Loucy (cell line): ENCODE measurements around the gene TOX2.

Source experiments
- H2AFZ ChIP-seq: fragments of 200-600 bp; sonication (generic); 2 replicates; pipeline ENCODE4 v1.6.0; 2016; ENCODE audit warnings: antibody characterized with exemption, mild to moderate bottlenecking, low read length, moderate library complexity
- H3F3A ChIP-seq: fragments of 200-600 bp; 2 replicates; pipeline ENCODE4 v1.6.0; 2016; ENCODE audit warnings: antibody characterized with exemption, low read depth, mild to moderate bottlenecking
- H3K27me3 ChIP-seq: fragments of 200-600 bp; sonication (generic); 2 replicates; pipeline ENCODE4 v1.6.1; 2014; ENCODE audit warnings: low read length, mild to moderate bottlenecking; ENCODE audit not compliant: insufficient read depth, poor library complexity, severe bottlenecking
- H3K36me3 ChIP-seq: fragments of 200-600 bp; sonication (generic); 2 replicates; pipeline ENCODE4 v1.6.1; 2016; ENCODE audit warnings: low read length; ENCODE audit not compliant: insufficient read depth
- H3K4me1 ChIP-seq: fragments of 200-600 bp; sonication (generic); 2 replicates; pipeline ENCODE4 v1.5.1; 2014; ENCODE audit warnings: low read length, mild to moderate bottlenecking; ENCODE audit not compliant: insufficient read depth, poor library complexity, severe bottlenecking
- H3K4me2 ChIP-seq: fragments of 200-600 bp; sonication (generic); 2 replicates; pipeline ENCODE4 v1.6.0; 2014; ENCODE audit warnings: antibody characterized with exemption, low read length, low read depth, mild to moderate bottlenecking; ENCODE audit not compliant: poor library complexity, severe bottlenecking
- H3K4me3 ChIP-seq: fragments of 200-600 bp; sonication (generic); 2 replicates; pipeline ENCODE4 v1.5.1; 2014; ENCODE audit warnings: low read length, mild to moderate bottlenecking, mixed read lengths; ENCODE audit not compliant: poor library complexity, severe bottlenecking
- H3K79me2 ChIP-seq: fragments of 200-600 bp; sonication (generic); 2 replicates; pipeline ENCODE4 v1.6.1; 2014; ENCODE audit warnings: low read length; ENCODE audit not compliant: insufficient read depth
- H3K9ac ChIP-seq: fragments of 200-600 bp; sonication (generic); 2 replicates; pipeline ENCODE4 v1.6.0; 2014; ENCODE audit warnings: mild to moderate bottlenecking, low read depth, low read length, moderate library complexity; ENCODE audit not compliant: poor library complexity, severe bottlenecking
- H3K9me2 ChIP-seq: fragments of 200-600 bp; sonication (generic); replicated peaks from 2 replicates; pipeline ENCODE4 v1.6.1; 2016; ENCODE audit warnings: low read depth, low read length, mixed read lengths
- H3K9me3 ChIP-seq: fragments of 200-600 bp; sonication (generic); 2 replicates; pipeline ENCODE4 v1.6.1; 2014; ENCODE audit warnings: mild to moderate bottlenecking, antibody characterized with exemption, low read length, low read depth; ENCODE audit not compliant: insufficient read depth
- H4K20me1 ChIP-seq: fragments of 200-600 bp; sonication (generic); 2 replicates; pipeline ENCODE4 v1.6.0; 2014; ENCODE audit warnings: antibody characterized with exemption, low read length, mild to moderate bottlenecking; ENCODE audit not compliant: insufficient read depth, poor library complexity, severe bottlenecking
- EZH2phosphoT487 ChIP-seq: fragments of 200-600 bp; IDR thresholded peaks from 2 replicates; pipeline ENCODE4 v1.6.1; 2018; ENCODE audit warnings: antibody characterized with exemption, mild to moderate bottlenecking, moderate library complexity, borderline replicate concordance
- TF ChIP-seq, protein P1 (sequence below): fragments of 200-600 bp; sonication (generic); conservative IDR thresholded peaks from 2 replicates; pipeline ENCODE4 v1.5.1; 2014; ENCODE audit warnings: mild to moderate bottlenecking, antibody characterized with exemption, low read length

TOX2 gene

DNA sequence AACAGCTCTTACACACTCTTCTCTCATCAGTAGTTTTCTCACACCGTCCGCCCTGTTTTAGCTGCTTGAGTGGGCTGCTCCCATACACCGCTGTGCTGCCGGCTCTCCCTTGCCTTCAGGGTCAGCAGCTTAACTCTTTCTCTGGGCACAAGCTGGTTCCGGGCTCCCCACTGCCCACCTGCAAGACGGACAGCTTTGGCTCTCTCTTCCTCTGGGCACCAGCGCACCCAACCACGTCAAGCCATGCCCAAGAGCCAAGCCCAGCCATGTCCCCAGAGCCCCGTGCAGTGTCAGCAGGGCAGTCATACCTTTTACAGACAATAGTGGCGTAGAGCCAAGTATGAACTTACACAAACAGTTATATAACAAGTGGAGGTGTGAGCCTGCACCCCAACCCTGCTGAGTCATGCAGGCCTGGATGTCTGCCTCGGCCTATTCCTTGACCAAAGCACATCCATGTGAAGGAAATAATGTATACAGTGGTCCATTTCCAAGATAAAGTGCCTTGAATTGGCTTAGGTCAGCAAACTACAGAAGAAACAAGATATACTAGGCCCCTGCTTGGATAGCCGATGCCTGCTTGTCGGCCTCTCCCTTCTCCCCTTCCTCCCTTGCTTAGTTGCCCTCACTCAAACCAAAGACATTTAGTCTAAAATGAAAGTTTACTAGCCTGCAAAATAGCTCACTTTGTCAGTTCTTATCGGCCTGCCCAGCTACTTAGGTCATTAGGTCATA, 183.0 kb downstream of the TOX2 start:
- no peak overlapping the region for H3K4me2 ChIP-seq
- no peak for TF ChIP-seq EZH2phosphoT487
- TF ChIP-seq, protein P1, sequence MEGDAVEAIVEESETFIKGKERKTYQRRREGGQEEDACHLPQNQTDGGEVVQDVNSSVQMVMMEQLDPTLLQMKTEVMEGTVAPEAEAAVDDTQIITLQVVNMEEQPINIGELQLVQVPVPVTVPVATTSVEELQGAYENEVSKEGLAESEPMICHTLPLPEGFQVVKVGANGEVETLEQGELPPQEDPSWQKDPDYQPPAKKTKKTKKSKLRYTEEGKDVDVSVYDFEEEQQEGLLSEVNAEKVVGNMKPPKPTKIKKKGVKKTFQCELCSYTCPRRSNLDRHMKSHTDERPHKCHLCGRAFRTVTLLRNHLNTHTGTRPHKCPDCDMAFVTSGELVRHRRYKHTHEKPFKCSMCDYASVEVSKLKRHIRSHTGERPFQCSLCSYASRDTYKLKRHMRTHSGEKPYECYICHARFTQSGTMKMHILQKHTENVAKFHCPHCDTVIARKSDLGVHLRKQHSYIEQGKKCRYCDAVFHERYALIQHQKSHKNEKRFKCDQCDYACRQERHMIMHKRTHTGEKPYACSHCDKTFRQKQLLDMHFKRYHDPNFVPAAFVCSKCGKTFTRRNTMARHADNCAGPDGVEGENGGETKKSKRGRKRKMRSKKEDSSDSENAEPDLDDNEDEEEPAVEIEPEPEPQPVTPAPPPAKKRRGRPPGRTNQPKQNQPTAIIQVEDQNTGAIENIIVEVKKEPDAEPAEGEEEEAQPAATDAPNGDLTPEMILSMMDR: no peak
- H3K4me1 ChIP-seq: no peaks in the 10 kb centered on the region
- H2AFZ ChIP-seq: no peak overlapping the region
- H3K36me3 ChIP-seq: no peaks in the 10 kb centered on the region
- no peaks in the 10 kb centered on the region for H4K20me1 ChIP-seq
- no peaks in the 10 kb centered on the region for H3K9me2 ChIP-seq
- H3K27me3 ChIP-seq: no peaks in the 10 kb centered on the region
- H3F3A ChIP-seq: no peaks in the 10 kb centered on the region
- no peaks in the 10 kb centered on the region for H3K9me3 ChIP-seq
- H3K4me3 ChIP-seq: no peak overlapping the region
- no peak overlapping the region for H3K9ac ChIP-seq
- no peaks in the 10 kb centered on the region for H3K79me2 ChIP-seq

DNA sequence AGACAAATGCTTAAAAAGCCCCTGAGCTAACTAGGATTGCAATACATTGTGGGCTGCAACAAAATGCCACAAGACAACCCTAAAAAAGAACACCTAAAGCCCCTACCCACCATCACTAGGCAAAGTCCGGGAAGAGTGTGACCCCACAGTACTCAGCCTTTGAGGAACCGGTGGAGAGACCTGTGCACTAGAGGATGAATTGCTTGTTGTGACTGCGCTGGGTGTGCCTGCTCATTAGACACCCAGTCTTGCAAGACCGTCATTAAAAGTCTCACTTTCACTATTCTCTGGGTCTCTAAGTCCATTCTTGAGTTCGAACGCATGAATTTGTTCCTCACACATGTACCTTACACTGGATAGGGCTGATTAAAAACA, 183.6 kb downstream of the TOX2 start:
- no peak for TF ChIP-seq EZH2phosphoT487
- TF ChIP-seq, protein P1: no peak
- Histone ChIP-seq H3K27me3 (no peaks in the 10 kb centered on the region), H3K9me3 (no peaks in the 10 kb centered on the region), H2AFZ (no peak overlapping the region), H3K4me2 (no peak overlapping the region), H3K36me3 (no peaks in the 10 kb centered on the region), H3K4me1 (no peaks in the 10 kb centered on the region), H3F3A (no peaks in the 10 kb centered on the region), H3K9ac (no peak overlapping the region), H3K4me3 (no peak overlapping the region), H3K9me2 (no peaks in the 10 kb centered on the region), H4K20me1 (no peaks in the 10 kb centered on the region), H3K79me2 (no peaks in the 10 kb centered on the region)

DNA sequence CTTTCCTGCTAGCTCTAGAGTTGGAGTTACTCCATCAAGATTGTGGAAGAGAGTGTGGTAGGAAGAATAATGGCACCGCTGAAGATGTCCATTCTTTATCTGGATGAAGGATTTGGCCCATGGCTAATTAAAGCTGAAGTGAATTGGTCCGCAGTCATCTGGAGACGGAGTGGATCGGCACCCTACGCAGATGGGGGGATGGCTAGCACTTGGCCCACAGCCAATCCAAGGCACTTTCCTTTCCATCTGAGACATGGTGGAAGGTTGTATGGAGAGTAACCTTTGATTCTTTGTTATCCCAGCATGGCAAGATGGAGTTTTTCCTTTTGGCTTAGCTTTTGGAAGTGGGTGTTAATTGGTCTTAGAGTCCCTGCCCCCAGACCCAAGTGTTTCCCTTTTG, 184.0 kb downstream of the TOX2 start:
- TF ChIP-seq EZH2phosphoT487: no peak
- no peaks in the 10 kb centered on the region for H3K9me2 ChIP-seq
- no peak overlapping the region for H2AFZ ChIP-seq
- H3K4me1 ChIP-seq: no peaks in the 10 kb centered on the region
- H4K20me1 ChIP-seq: no peaks in the 10 kb centered on the region
- no peak overlapping the region for H3K4me2 ChIP-seq
- H3K4me3 ChIP-seq: no peak overlapping the region
- H3K79me2 ChIP-seq: no peaks in the 10 kb centered on the region
- H3K9me3 ChIP-seq: no peaks in the 10 kb centered on the region
- no peaks in the 10 kb centered on the region for H3F3A ChIP-seq
- H3K9ac ChIP-seq: no peak overlapping the region
- H3K36me3 ChIP-seq: no peaks in the 10 kb centered on the region
- H3K27me3 ChIP-seq: no peaks in the 10 kb centered on the region

DNA sequence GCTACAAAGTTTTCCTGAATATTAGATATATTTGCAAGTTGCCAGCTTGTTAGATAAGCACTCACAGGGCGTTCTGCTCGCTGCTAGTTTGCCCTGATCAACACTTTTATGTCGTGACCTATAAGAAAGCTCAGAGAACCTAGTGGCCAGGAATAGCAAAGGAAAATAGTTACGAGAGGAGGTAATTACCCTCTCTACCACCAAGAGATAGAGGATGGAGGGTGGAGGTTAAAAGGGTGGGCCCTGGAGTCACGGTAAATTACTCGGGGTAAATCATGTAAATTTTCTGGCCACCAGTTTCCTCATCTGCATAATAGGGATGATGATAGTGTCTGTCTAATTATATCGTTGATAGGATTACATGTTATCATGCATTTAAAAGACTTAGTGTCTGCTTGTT, 185.2 kb downstream of the TOX2 start:
- no peaks in the 10 kb centered on the region for H3K36me3 ChIP-seq
- no peaks in the 10 kb centered on the region for H4K20me1 ChIP-seq
- no peaks in the 10 kb centered on the region for H3K9me3 ChIP-seq
- no peaks in the 10 kb centered on the region for H3K27me3 ChIP-seq
- no peak for TF ChIP-seq EZH2phosphoT487
- TF ChIP-seq, protein P1: no peak
- H3K9me2 ChIP-seq: no peaks in the 10 kb centered on the region
- no peak overlapping the region for H2AFZ ChIP-seq
- no peak overlapping the region for H3K4me2 ChIP-seq
- no peak overlapping the region for H3K4me3 ChIP-seq
- H3F3A ChIP-seq: no peaks in the 10 kb centered on the region
- H3K9ac ChIP-seq: no peak overlapping the region
- no peaks in the 10 kb centered on the region for H3K79me2 ChIP-seq
- no peaks in the 10 kb centered on the region for H3K4me1 ChIP-seq
